ENCODE data around the gene OR13C3.
"Not testable (repeated sequence)": the region's sequence is repeated elsewhere in the genome, so short reads cannot be mapped to it uniquely, and the experiment has no call there.

OR13C3 gene

GRCh38 chr9:104536756-104537155 is at the start of gene OR13C3:
OR13C3 (minus strand) TSS chr9:104536856; CDS start chr9:104536723, 133 bp downstream.
- no peak for FAIRE-seq

DNA sequence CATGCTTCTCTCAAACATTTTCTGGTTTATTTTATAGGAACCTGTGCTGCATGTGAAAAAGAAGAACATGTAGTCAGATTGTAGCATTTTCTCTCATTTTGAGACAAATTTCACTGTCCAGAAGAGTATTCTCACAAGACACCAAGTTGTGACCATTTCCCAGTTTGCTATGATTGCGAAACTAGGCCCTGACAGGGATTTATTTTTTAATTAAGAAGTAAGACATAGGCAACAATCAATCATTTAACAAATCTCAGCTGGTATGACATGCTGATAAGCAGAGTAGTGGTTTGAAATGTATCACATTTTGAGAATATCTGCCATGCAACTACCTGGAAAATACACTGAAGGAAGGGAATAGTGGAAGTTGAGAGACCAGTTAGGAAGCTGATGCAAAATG is 43.9 kb upstream of the OR13C3 start:
- FAIRE-seq = no peak
- DNase-seq (ENCODE audit: insufficient read length, low spot score) = no peak

More at GRCh38 chr9:104536756-104537155, at the start of gene OR13C3:
- no peak for DNase-seq (ENCODE audit: insufficient read length, low spot score)

- no peak for FAIRE-seq
Measured at GRCh38 chr9:104577263-104577662, 40.6 kb upstream of the OR13C3 start.

DNA sequence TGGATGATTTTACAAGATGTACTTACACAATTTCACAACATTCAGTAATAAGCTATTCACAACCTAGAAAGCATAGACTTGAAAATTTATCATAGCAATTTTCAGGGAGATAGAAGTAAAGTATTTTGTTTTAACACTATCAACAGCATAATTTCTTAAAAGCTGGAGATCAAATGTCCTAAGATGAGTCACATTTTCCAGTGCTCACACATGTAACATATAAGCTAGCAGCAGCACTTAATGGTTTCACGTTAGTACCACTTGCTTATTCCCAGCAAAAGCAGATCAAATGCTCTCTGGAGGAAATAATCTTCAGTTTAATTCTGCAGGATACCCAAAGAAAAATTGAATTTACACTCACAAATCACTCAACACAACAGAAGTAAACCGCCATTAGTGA is 38.8 kb upstream of the OR13C3 start:
- no peak for FAIRE-seq
- no peak for DNase-seq (ENCODE audit: insufficient read length, low spot score)

More at GRCh38 chr9:104577263-104577662, 40.6 kb upstream of the OR13C3 start:
- no peak for DNase-seq (ENCODE audit: insufficient read length, low spot score)

DNA sequence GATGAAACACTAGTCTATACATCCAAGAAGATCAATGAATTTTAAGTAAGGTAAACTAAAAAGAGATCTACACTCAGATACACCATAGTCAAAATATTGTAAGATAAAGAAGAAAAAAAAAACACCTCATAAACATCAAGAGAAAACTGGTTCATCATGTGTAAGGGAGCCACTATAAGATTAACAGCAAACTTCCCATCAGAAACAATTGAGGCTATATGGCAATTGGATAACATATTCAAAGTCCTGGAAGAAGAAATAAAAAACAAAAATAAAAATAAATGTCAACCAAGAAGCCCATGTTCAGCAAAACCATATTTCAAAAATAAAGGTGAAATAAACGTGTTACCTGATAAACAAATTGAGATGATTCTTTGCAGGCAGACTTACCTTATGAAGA is 36.0 kb upstream of the OR13C3 start:
- DNase-seq (ENCODE audit: insufficient read length, low spot score) = no peak
- FAIRE-seq = no peak

DNA sequence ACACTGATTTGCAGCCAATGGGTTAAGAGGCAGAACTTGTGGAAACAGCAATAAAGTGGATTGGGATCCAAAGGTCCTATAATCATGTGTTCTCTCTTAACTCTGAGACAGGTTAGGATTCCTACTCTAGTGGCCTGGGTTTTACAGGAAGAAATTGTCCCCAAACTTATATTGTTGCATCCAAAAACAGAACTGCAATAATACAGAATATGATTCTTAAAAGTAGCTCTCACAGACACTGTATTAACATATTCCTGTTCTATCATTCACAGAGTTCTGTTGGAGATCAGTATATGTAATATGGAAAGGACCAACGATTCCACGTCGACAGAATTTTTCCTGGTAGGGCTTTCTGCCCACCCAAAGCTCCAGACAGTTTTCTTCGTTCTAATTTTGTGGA is 32.2 kb upstream of the OR13C3 start, which contains the start of gene OR13C8:
TSS of gene OR13C8 (plus strand) at position 301 of the 400 bp plus-strand sequence. CDS start at position 301, 0 bp downstream.
- FAIRE-seq = no peak
- no peak for DNase-seq (ENCODE audit: insufficient read length, low spot score)

DNA sequence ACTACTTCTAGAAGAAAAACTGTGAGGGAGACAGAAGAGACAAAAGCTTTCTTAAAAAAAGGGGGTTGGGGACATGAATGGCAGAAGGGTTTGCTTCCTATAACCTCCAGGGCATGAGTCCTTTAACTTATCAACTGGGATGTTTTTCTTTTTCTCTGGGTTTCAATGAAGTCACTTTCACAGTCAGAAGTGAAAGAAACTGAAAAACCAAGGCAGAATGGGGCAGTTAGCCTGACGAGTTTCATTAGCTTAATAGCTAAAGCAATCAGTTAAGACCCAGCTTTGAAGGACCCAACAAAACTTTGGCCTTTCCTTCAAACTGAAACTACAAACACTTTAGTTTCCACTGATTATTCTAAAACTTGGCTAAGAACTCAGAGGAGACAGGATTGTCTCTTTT is 27.7 kb upstream of the OR13C3 start:
- FAIRE-seq (no peak), DNase-seq (ENCODE audit: insufficient read length, low spot score) (no peak)

DNA sequence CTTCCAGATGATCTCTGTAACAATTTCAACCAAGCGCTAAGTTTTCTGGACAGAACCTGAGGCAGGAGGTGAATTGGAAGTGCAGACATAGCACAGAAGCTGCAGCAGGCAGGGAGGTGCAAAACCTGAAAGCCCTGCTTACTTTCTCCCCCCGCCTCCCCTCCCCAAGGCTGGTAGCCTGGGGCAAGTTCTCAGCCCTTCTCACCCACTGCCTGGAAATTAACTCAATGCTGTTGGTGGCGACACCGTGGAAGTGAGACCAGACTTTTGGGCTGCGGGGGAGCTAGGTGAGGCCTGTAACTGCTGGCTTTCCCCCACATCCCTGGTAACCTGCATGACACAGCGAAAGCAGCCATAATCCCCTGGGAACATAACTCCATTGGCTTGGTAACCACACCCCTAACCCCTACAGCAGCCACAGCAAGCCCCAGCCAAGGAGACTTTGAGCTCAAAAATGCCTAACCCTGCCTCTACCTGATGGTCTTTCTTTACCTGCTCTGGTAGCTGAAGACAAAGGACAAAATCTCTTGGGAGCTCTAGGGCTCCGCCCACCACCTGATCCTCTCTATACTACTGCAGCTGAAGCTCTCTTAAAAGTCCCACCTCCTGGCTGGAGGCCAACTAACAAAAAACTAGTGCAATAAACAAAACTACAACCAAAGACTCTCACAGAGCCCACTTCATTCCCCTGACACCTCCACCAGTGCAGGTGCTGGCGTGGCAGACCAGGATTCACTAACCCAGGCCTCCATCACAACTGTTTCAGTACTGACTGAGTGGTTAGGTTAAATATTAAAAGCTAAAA is 20.4 kb upstream of the OR13C3 start:
- no peak for DNase-seq (ENCODE audit: insufficient read length, low spot score)
- no peak for FAIRE-seq

DNA sequence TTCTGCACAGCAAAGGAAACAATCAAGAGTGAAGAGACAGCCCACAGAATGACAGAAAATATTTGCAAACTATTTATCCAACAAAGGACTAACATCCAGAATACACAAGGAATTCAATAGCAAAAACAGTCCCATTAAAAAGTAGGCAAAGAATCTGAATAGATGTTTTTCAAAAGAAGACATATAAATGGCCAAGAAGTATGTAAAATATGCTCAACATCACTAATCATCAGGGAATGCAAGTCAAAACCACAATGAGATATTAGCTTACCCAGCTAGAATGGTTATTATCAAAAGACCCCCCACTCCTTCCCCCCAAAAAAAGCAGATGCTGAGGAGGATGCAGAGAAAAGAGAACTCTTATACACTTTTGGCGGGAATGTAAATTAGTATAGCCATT is 18.9 kb upstream of the OR13C3 start:
- FAIRE-seq (no peak), DNase-seq (ENCODE audit: insufficient read length, low spot score) (no peak)

DNA sequence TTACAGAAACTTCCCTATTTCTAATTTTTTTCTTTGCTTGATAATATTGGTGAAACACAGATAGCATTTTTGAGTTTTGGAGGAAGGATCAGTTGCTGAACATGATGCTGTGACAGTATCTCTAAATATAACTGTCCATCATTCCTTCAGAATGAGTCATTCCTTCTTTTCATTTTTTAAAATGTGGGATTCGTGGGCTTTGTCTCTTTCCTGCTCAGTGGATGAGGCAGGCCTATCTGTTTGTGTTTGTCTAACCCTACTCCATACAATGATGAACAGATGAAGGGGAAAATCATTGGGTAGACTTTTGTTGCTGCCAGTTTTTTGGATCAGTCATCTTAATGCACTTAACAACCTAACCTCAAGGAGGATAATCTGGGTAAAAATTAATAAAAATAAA is 16.6 kb upstream of the OR13C3 start:
- no peak for FAIRE-seq
- DNase-seq (ENCODE audit: insufficient read length, low spot score) = no peak

GRCh38 chr9:104544644-104545043 is 8.0 kb upstream of the OR13C3 start:
- DNase-seq (ENCODE audit: insufficient read length, low spot score) = no peak
- FAIRE-seq = no peak

DNA sequence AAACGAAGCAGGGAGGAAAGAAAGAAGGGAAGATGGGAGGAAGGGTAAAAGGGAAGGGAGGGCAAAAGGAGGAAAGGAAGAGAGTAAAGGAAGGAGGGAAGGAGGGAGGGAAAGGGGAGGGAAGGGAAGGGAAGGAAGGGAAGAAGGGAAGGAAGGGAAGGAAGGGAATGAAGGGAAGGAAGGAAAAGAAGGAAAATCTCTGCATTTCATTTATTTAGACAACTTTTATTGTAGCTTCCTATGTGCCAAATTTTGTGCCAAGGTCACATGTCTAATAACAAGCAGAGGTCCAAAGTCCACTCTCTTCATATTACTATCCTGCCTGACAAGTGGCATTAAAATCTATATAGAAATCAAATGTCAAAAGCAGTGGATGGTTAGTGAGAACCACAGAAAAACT is 2.6 kb upstream of the OR13C3 start:
- FAIRE-seq (no peak), DNase-seq (ENCODE audit: insufficient read length, low spot score) (no peak)

DNA sequence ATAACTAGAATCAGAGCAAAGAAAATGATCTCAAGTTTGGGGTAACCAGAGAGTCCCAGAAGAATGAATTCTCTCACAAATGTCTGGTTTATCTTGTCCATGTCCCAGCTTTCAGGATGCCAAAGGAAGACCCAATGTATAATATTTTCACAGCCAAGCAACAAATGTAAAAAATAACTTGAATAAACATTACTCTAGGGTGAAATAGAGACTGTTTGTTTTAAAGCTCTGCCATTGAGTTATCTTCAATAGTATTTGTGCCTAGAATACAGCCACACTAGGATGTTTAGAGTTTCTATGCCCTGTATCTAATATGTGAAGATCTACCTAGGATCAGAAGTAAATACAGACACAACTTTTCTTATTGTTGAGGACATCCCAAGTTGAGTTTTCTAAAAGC is 9.5 kb downstream of the OR13C3 start, which contains the start of gene OR13C4:
TSS of gene OR13C4 (minus strand) at position 101 of the 400 bp plus-strand sequence. CDS start at position 101, 0 bp downstream.
- DNase-seq (ENCODE audit: insufficient read length, low spot score) (no peak), FAIRE-seq (no peak)

GRCh38 chr9:104520241-104520640 is 16.4 kb downstream of the OR13C3 start:
- FAIRE-seq; DNase-seq (ENCODE audit: insufficient read length, low spot score): not testable (repeated sequence)

- FAIRE-seq = no peak
- no peak for DNase-seq (ENCODE audit: insufficient read length, low spot score)
Measured at GRCh38 chr9:104514901-104515300, 21.8 kb downstream of the OR13C3 start.

- FAIRE-seq (no peak), DNase-seq (ENCODE audit: insufficient read length, low spot score) (no peak)
Measured at GRCh38 chr9:104506565-104506964, 30.1 kb downstream of the OR13C3 start.

- no peak for DNase-seq (ENCODE audit: insufficient read length, low spot score)
- no peak for FAIRE-seq
Measured at GRCh38 chr9:104503963-104504362, 32.7 kb downstream of the OR13C3 start, which contains the start of gene OR13F1. OR13F1 (plus strand) TSS chr9:104504263; CDS start chr9:104504263, 0 bp downstream.

GRCh38 chr9:104503440-104503839 is 33.2 kb downstream of the OR13C3 start:
- no peak for FAIRE-seq

DNA sequence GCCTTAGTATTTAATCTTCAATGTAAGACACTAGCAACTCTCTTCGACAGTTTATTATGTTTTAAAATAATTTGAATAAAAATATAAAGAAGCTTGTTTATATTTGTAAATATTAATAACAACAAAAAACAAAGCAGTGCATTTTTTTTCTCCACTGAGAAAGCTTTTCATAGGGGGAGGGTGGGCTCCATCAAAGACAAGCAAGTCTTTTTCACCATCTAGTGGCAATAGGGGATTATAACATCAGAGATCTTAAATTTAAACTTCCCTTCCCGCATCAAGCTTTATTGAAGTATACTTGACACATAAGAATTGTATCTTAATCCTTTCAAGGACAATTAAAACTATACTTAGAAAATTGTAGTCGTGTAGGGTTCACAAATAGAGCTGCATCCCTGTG is 41.8 kb downstream of the OR13C3 start:
- FAIRE-seq = no peak
- DNase-seq (ENCODE audit: insufficient read length, low spot score) = no peak

More at GRCh38 chr9:104503440-104503839, 33.2 kb downstream of the OR13C3 start:
- no peak for DNase-seq (ENCODE audit: insufficient read length, low spot score)
